Activated CD4-positive, alpha-beta T cell treated with anti-CD3 and anti-CD28 coated beads for 24 hours (primary cell): Measurements from ENCODE around the gene TRAM1L1.

Source experiments
- DNase-seq, 2 donors: peaks; one replicate each; pipeline ENCODE4 v3.0.0-alpha.2; 2020; ENCODE audit warnings: low read depth in 2 of 2

TRAM1L1 gene

GRCh38 chr4:117084866-117085701 lies at the start of gene TRAM1L1:
Gene TRAM1L1 (minus strand): TSS chr4:117085576. CDS start chr4:117085393, 183 bp downstream.
- no peak for DNase-seq

- no peak for DNase-seq
These were observed 49.0 kb upstream of the TRAM1L1 start for GRCh38 chr4:117134386-117134785.

- no peak for DNase-seq
These were observed 11.5 kb upstream of the TRAM1L1 start for GRCh38 chr4:117096886-117097285.

- no peak for DNase-seq
These were observed 11.1 kb upstream of the TRAM1L1 start for GRCh38 chr4:117096462-117096861.

GRCh38 chr4:117093571-117093970 lies 8.2 kb upstream of the TRAM1L1 start:
- DNase-seq: no peak

- DNase-seq: no peak
These were observed 7.6 kb downstream of the TRAM1L1 start for GRCh38 chr4:117077760-117078159.

- no peak for DNase-seq
These were observed 17.3 kb downstream of the TRAM1L1 start for GRCh38 chr4:117068120-117068519.

GRCh38 chr4:117063961-117064696 lies 21.2 kb downstream of the TRAM1L1 start:
- DNase-seq: no peak

- DNase-seq: no peak
These were observed 42.4 kb downstream of the TRAM1L1 start for GRCh38 chr4:117042962-117043361.
